ENCODE data around the gene CIAO3.
A peak's percentile ranks its signal among the peaks of the same experiment; 100 is the strongest.

Gene CIAO3

DNA sequence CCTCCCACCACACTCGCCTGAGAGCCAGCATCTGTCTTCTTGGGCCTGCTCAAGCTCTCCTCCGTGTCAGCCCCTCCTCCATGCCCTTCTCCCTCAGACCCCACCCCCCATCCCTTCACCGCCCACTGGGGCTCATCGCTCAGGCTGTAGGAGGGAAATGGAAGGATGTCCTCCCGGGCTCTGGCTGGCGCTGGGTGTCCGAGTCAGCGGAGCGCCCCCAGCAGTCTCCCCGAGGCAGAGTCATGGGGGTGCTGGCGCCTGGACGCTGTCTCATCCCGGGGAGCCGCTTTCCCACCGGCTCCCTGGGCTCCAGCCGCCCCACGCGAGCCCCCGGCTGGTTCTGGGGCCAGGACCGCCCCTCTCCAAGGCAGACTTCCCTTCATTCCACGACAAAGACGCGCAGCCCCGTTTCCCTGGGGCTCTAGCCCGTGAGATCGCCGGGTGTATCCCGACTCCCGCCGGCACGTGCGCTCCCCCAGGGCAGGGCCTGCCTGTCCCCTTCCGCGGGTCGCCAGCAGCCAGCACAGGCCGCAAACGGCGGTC lies 20.3 kb downstream of the CIAO3 start (continued):
- TF ChIP-seq, protein P1, sequence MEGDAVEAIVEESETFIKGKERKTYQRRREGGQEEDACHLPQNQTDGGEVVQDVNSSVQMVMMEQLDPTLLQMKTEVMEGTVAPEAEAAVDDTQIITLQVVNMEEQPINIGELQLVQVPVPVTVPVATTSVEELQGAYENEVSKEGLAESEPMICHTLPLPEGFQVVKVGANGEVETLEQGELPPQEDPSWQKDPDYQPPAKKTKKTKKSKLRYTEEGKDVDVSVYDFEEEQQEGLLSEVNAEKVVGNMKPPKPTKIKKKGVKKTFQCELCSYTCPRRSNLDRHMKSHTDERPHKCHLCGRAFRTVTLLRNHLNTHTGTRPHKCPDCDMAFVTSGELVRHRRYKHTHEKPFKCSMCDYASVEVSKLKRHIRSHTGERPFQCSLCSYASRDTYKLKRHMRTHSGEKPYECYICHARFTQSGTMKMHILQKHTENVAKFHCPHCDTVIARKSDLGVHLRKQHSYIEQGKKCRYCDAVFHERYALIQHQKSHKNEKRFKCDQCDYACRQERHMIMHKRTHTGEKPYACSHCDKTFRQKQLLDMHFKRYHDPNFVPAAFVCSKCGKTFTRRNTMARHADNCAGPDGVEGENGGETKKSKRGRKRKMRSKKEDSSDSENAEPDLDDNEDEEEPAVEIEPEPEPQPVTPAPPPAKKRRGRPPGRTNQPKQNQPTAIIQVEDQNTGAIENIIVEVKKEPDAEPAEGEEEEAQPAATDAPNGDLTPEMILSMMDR (tag by site-specific recombination; IDR thresholded peaks at IDR 0.05) = peak; percentile 74
- TF ChIP-seq GLIS2 (tag by site-specific recombination; IDR thresholded peaks at IDR 0.05) (peak; percentile 93), ZNF292 (tag by site-specific recombination; IDR thresholded peaks at IDR 0.05; ENCODE audit: borderline replicate concordance, low read depth) (no peak), ZNF791 (tag by site-specific recombination; IDR thresholded peaks at IDR 0.05) (no peak), ZNF404 (tag by site-specific recombination; IDR thresholded peaks at IDR 0.05) (no peak), ZBTB20 (tag by site-specific recombination; IDR thresholded peaks at IDR 0.05) (peak; percentile 91), MYNN (tag by site-specific recombination; IDR thresholded peaks at IDR 0.05; ENCODE audit: borderline replicate concordance) (no peak), ZFP69B (tag by site-specific recombination; IDR thresholded peaks at IDR 0.05) (0 out of 2 replicates have a peak, but pooled peaks have one; percentile 14), SETDB1 (IDR thresholded peaks at IDR 0.05; ENCODE audit: insufficient read length, low read length) (no peak), ZNF155 (tag by site-specific recombination; IDR thresholded peaks at IDR 0.05) (no peak), REPIN1 (tag by site-specific recombination; IDR thresholded peaks at IDR 0.05; ENCODE audit: low read depth) (no peak), ZNF140 (tag by site-specific recombination; IDR thresholded peaks at IDR 0.05) (no peak), ZNF157 (tag by site-specific recombination; IDR thresholded peaks at IDR 0.05) (no peak), ZNF211 (tag by site-specific recombination; IDR thresholded peaks at IDR 0.05; ENCODE audit: low read depth) (no peak), ZNF248 (tag by site-specific recombination; IDR thresholded peaks at IDR 0.05) (no peak), ZNF701 (tag by site-specific recombination; IDR thresholded peaks at IDR 0.05) (no peak), YY2 (tag by site-specific recombination; IDR thresholded peaks at IDR 0.05) (no peak), ZNF837 (tag by site-specific recombination; IDR thresholded peaks at IDR 0.05) (peak; percentile 29; the same call in 1 of the 2 replicates), ZNF324 (tag by site-specific recombination; IDR thresholded peaks at IDR 0.05) (no peak), ZNF394 (tag by site-specific recombination; IDR thresholded peaks at IDR 0.05; ENCODE audit: borderline replicate concordance) (0 out of 2 replicates have a peak, but pooled peaks have one; percentile 16), ZNF114 (tag by site-specific recombination; IDR thresholded peaks at IDR 0.05) (no peak), ZNF37A (tag by site-specific recombination; IDR thresholded peaks at IDR 0.05) (no peak)
- TF ChIP-seq, protein P2, sequence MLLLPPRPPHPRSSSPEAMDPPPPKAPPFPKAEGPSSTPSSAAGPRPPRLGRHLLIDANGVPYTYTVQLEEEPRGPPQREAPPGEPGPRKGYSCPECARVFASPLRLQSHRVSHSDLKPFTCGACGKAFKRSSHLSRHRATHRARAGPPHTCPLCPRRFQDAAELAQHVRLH (tag by site-specific recombination; IDR thresholded peaks at IDR 0.05) = no peak
- TF ChIP-seq, protein P3, sequence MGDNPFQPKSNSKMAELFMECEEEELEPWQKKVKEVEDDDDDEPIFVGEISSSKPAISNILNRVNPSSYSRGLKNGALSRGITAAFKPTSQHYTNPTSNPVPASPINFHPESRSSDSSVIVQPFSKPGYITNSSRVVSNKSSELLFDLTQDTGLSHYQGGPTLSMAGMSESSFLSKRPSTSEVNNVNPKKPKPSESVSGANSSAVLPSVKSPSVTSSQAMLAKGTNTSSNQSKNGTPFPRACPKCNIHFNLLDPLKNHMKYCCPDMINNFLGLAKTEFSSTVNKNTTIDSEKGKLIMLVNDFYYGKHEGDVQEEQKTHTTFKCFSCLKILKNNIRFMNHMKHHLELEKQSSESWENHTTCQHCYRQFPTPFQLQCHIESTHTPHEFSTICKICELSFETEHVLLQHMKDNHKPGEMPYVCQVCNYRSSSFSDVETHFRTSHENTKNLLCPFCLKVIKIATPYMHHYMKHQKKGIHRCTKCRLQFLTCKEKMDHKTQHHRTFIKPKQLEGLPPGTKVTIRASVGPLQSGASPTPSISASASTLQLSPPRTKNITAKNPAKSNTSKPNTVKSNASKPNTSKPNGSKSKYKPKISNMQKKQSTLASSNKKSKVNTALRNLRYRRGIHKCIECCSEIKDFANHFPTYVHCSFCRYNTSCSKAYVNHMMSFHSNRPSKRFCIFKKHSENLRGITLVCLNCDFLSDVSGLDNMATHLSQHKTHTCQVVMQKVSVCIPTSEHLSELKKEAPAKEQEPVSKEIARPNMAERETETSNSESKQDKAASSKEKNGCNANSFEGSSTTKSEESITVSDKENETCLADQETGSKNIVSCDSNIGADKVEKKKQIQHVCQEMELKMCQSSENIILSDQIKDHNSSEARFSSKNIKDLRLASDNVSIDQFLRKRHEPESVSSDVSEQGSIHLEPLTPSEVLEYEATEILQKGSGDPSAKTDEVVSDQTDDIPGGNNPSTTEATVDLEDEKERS (tag by site-specific recombination; IDR thresholded peaks at IDR 0.05) = no peak
- TF ChIP-seq, protein P4, sequence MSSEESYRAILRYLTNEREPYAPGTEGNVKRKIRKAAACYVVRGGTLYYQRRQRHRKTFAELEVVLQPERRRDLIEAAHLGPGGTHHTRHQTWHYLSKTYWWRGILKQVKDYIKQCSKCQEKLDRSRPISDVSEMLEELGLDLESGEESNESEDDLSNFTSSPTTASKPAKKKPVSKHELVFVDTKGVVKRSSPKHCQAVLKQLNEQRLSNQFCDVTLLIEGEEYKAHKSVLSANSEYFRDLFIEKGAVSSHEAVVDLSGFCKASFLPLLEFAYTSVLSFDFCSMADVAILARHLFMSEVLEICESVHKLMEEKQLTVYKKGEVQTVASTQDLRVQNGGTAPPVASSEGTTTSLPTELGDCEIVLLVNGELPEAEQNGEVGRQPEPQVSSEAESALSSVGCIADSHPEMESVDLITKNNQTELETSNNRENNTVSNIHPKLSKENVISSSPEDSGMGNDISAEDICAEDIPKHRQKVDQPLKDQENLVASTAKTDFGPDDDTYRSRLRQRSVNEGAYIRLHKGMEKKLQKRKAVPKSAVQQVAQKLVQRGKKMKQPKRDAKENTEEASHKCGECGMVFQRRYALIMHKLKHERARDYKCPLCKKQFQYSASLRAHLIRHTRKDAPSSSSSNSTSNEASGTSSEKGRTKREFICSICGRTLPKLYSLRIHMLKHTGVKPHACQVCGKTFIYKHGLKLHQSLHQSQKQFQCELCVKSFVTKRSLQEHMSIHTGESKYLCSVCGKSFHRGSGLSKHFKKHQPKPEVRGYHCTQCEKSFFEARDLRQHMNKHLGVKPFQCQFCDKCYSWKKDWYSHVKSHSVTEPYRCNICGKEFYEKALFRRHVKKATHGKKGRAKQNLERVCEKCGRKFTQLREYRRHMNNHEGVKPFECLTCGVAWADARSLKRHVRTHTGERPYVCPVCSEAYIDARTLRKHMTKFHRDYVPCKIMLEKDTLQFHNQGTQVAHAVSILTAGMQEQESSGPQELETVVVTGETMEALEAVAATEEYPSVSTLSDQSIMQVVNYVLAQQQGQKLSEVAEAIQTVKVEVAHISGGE (tag by site-specific recombination; conservative IDR thresholded peaks at IDR 0.05; ENCODE audit: low read depth) = no peak
- TF ChIP-seq, protein P5, sequence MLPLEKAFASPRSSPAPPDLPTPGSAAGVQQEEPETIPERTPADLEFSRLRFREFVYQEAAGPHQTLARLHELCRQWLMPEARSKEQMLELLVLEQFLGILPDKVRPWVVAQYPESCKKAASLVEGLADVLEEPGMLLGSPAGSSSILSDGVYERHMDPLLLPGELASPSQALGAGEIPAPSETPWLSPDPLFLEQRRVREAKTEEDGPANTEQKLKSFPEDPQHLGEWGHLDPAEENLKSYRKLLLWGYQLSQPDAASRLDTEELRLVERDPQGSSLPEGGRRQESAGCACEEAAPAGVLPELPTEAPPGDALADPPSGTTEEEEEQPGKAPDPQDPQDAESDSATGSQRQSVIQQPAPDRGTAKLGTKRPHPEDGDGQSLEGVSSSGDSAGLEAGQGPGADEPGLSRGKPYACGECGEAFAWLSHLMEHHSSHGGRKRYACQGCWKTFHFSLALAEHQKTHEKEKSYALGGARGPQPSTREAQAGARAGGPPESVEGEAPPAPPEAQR (tag by site-specific recombination; IDR thresholded peaks at IDR 0.05) = no peak
- TF ChIP-seq, protein P6, sequence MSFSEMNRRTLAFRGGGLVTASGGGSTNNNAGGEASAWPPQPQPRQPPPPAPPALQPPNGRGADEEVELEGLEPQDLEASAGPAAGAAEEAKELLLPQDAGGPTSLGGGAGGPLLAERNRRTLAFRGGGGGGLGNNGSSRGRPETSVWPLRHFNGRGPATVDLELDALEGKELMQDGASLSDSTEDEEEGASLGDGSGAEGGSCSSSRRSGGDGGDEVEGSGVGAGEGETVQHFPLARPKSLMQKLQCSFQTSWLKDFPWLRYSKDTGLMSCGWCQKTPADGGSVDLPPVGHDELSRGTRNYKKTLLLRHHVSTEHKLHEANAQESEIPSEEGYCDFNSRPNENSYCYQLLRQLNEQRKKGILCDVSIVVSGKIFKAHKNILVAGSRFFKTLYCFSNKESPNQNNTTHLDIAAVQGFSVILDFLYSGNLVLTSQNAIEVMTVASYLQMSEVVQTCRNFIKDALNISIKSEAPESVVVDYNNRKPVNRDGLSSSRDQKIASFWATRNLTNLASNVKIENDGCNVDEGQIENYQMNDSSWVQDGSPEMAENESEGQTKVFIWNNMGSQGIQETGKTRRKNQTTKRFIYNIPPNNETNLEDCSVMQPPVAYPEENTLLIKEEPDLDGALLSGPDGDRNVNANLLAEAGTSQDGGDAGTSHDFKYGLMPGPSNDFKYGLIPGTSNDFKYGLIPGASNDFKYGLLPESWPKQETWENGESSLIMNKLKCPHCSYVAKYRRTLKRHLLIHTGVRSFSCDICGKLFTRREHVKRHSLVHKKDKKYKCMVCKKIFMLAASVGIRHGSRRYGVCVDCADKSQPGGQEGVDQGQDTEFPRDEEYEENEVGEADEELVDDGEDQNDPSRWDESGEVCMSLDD (tag by site-specific recombination; IDR thresholded peaks at IDR 0.05) = peak; percentile 74
